Anterior cingulate cortex (tissue), 58 donors: ENCODE results near the gene TMEM135.

Experiments
- DNase-seq, 58 donors: peaks; one replicate each; lab custom pipeline; 2025; lab: John Stamatoyannopoulos, UW

TMEM135 gene

DNA sequence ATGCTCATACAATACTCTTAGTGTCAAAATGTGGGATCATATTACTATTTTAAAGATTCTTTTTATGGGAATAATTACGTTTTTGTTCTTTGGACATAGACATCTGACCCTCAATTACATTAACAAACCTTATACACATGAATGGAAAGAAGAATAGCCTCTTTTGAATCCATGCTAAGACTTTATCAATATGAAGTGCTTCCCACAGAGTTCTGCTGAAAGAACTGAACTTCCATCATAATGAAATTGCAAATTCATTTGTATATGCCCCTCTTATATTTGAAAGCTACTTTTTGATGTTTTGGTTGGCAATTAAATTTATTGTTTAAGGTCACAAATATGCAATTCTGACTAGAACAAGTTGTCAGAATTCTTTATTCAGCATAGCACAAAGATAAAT, 254.9 kb downstream of the TMEM135 start:
- DNase-seq: no peak

DNA sequence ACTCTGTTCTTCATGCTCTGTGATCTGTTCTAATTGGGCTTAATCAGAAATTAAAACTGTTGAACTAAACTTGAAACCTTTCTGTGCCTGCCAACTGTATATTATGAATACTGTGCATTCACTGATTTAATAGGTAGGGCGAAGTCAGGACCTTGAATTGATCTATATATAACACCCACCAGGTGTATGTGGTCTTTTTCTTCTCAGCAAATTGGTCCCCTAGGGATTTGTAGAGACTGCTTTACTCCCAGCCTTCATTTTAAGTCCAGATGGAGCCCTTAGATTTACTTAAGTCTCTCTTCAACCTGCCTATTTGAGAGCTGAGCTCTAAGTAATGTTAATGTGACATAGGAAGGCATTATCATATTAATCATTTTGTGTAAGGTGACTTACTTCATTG, 257.5 kb downstream of the TMEM135 start:
- DNase-seq: no peak

DNA sequence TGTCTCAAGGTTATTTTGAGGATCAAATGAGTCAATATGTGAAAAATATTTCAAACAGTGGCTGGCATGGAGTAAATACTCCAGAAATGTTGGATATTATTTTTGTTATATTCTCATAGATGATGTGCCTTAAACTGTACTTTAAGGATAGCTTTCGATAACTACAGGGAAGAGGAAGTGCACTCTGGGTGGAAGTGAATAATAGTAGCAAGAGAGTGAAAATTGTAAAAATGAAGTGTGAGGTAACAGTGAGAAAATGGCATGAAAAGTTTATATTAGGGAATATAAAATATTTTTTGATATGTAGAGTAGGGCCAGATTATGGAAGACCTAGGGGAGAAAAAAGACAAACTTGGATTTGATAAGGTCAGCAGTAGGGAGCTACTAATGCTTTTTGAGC, 258.9 kb downstream of the TMEM135 start:
- no peak for DNase-seq

DNA sequence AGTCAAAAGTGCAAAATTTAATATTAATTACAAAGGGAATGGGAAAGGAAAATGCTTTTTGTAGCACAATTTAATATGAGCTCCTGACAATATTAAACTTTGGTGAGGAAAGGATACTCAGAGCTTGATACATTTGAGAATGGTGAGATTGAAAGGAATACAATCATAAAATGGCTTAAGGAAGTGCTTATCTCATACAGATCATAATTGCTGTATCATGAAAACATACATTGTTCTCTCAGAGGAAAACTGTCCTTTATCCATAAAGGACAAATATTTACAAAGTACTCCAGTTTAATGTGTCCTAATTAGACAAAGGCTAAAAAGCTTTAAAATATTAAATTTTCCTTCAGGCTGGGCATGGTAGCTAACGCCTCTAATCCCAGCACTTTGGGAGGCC, 260.4 kb downstream of the TMEM135 start:
- no peak for DNase-seq

DNA sequence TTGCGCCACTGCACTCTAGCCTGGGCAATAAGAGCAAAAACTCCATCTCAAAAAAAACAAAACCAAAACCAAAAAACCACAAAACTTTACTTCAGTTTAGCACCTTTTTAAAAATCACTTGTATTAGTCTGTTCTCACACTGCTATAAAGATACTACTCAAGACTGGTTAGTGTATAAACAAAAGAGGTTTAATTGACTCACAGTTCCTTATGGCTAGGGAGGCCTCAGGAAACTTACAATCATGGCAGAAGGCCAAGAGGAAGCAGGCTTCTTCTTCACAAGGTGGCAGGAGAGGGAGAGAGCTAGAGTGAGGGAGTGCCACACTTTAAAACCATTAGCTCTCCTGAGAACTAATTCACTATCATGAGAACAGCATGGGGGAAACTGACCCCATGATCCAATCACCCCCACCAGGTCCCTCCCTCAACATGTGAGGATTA, 261.3 kb downstream of the TMEM135 start:
- DNase-seq: no peak

DNA sequence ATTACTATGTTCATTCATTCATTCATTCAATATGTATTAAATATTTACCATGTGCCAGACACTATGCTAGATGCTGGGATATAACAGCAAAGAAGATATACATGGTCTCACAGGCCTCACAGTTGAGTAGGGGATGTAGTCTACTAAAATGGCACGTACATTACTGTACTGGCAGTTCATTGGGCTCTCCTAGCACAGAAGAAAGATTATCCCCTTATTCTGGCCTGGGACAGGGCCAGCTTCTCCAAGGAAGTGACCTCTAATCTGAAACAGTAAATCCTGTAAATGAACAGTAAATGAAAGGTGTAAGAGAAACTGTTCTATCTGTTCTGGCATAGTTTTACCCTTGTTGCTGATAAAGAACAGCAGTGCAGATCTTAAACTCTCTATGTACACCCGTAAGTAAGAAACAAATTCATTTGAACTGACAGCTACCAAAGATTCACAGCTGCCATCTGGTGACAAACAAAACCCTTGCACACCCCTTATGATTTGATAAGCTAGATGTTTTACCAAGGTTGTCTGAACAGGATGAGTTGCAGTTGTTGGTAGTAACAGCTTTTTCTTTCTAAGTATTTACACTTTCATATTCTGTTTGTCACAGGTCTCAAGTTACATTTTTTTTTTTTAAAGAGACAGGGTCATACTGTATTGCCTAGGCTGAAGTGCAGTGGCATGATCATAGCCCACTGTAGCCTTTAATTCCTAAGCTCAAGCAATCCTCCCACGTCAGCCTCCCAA, 263.1 kb downstream of the TMEM135 start:
- DNase-seq: no peak

DNA sequence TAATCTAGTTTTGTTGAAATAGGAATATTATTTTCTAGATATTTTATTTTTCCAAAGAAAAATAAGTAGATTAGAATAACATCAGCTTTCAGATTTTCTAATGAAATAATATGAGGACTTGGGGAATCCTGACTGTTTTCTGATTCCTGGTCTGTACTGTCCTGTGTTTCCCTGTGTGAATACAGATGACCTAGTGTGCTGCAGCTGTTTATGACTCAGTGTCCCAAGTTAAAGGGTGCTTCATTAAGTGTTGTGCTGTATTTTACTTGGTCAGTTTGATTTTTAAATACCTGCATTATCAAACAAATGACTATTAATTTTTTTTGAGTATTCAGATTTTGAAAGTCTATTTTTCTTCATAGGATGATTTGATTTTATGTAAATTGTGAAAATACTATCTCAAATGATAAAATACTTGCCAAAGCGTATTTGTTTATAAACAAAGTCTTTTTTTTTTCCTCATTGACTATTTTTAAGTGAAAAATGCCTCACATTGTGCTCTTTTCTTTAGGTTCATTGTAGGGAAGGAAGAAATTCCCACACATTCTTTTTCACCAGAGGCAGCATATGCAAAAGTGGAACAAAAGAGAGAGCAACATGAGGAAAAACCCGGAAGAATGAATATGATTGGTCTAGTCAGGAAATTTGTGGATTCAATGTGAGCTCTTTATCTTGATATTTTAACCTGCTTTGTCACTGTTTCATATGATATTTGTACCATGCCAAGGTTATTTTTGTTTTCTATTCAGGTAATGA, 264.2 kb downstream of the TMEM135 start:
- DNase-seq: no peak

DNA sequence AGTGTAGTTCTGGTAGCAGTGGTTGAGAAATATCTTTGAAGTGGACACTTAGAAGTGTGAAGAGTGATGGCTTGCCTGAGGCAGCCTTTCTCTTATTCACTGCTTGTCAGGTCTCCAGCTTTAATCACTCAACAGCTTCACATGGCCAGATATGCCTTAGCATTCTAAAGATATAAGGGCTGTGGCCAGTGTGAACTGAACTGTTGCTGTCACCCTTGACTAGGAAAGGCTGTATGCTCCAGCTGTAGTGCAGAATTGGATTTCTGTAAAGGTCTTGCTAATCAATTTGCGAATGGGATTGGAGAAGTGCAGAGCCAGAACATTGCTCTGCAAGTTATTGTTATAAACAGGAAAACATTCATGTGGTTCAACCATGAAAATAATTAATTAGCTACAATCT, 266.7 kb downstream of the TMEM135 start:
- DNase-seq: no peak

DNA sequence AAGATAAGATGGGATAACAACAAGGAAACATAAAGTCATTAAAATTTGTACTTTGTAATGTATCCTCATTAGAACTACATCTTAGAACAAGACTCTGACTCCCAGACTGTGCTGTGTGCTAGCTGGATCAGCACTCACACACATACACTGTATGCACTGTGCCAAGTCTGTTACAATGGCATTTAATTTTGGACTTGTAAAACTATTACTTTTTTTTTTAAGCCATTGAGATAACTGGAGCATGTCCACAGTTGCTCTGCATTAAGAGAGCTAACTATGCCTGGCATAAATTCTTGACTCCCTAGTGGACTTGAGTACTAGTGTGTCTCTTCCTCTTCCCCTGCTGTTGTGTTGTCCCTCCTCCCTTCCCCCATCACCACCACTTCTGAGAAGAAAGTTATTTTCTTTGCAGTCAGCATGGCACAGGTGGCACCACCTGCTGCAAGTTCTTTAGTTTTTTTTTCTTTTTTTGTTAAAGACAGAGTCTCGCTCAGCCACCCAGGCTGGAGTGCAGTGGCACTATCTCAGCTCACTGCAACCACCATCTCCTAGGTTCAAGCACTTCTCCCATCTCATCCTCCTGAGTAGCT, 268.6 kb downstream of the TMEM135 start:
- no peak for DNase-seq

DNA sequence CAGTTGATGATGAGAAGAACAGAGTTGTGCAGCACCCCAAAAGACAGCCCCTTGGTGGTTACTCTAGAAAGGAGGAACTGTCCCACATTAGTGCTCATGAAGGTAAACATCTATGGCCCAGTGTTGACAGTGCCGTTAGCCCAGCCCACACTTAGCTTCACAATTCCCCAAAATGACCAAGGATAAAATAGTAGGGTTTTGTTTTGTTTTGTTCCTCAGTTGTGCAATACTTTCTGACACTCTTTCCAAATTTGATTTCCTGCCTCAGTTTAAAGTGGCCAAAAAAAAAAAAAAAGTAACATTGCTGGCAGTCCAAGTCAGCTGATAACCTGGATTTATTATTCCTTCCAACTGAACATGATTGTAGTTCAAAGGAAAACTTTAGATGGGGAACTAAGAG, 269.4 kb downstream of the TMEM135 start:
- no peak for DNase-seq

DNA sequence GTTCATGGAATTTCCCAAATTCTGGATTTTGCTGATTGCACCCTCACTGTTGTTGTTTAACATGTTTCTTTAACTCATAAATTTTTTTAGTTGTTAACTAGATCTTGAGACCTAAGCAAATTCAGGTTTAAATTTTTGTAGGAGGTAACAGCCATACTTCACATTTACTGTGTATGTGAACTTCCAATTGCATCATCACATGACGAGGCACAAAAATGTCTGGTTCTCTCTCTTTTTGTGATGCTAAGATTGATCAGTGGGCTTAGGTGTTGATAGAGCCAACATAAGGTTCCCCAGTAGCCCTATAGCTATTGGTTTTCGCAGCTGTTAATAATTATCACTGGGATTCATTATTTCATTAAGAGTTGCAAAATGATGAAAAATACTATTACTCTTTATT, 277.5 kb downstream of the TMEM135 start:
- no peak for DNase-seq

DNA sequence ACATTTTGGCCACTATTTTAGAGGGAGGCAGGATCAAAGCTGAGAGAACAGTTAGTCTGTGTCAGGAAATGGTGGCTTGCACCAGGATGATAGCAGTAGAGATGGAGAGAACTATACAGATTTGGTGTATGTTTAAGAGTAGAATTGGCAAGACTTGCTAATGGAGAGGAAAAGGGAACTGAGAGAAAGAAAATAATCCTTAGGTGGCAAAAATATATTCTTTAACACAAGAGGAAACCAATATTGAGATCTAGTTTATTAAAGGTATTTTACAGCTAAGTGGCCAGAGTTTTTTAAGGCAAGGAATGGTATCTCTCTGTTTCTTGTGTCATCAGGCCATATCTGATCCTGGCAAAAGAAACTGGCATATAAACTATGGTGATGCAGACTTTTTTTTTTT, 278.8 kb downstream of the TMEM135 start:
- DNase-seq: no peak

DNA sequence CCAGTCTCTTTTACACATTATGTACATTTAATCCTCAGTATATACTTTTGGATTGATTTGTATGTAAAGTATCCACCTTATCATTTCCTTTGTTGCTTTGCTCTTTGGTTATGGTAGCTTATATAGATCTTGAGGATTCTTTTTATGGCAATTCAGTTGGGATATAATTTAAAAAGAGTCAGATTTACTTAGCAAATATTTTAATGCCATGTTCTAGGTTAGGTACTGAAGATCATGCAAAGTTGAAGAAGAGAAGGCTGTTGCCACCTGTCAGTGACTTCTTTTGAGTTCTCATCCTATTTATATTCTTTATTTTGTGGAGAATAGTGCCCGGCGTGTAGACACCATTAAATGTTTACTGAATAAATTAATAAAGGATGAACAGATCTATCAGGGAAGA, 279.7 kb downstream of the TMEM135 start:
- DNase-seq: no peak

DNA sequence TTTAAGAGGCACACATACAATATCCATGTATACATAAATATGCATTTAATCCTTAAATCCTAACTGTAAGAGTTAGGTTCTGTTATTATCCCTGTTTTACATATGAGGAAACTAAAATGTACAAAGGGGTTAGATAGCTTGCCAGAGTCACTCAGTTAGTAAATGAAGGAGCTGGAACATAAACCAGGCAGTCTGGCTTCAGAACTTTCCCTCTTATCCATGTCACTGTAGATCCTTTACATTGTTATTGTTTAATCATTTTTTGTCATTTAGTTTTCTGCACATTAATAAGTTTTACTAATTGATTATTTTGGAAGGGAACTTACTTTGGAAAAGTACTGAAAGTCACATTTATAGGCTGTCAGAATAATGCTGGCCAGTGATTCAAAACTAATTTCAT, 282.4 kb downstream of the TMEM135 start:
- no peak for DNase-seq

DNA sequence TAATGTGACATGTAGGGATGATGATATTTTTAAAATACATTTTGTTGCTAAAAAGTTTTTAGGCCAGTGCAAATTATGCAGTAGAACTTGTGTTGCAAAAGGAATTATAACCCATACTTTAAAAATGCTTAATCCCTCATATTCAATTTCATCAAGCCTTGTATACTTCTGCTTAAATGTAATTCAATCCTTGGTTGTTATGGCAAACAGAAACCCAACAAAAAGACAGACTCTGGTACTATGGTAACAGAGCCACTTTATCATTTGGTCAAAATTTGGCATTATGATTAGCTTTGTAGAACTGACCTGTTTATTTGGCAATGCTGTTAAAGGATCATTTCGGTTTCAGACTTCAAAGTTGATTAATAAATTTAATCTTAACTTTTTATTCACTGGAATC, 284.8 kb downstream of the TMEM135 start:
- DNase-seq: no peak

DNA sequence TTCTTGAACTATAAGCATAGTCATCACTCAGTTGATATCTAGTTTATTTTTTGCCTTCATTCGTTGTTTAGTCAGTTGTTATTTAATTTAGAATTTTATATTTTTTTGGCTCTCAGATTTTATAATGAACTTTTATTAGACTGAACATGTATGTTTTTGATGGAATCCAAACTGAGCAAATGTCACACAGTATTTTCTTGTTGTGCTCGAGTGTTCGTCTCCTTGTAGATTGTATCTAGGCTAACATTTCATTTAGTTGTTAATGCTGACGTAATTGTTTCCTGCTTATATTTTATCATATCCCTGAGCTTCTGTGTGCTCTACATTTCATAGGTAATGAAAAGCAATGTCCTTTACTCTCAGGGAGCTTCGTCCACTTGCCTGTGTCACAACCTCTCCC, 286.2 kb downstream of the TMEM135 start:
- no peak for DNase-seq

DNA sequence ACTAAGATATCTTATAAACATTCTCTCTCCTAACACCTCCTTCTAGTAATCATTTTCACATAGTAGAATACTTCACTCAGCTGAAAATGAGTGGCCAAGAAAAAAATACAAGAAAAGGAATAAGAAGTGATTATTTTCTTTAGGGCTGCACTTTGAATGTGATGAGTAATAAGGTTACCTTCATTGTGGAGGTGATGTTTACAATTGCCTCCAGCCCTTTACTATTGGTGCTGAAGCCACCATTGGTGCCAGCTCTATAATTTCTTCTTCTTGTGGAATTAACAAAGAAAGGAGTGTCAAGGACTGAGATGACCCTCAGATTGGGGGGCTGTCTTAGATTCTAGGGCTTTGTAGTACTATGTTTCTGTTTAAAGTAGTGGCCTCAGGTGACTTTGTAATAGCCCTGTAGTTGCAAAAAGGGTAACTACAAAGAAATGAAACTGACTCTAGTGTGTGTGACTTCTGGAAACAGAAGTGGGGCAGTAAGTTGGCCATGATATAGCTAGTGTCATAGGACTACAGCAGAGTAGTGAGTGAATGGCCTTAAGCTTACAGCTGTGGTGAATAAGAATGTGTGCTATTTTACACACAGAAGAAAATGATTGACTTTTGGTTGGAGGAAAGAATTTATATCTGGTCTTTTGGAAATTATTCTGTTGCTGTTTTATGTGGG, 287.2 kb downstream of the TMEM135 start:
- no peak for DNase-seq

DNA sequence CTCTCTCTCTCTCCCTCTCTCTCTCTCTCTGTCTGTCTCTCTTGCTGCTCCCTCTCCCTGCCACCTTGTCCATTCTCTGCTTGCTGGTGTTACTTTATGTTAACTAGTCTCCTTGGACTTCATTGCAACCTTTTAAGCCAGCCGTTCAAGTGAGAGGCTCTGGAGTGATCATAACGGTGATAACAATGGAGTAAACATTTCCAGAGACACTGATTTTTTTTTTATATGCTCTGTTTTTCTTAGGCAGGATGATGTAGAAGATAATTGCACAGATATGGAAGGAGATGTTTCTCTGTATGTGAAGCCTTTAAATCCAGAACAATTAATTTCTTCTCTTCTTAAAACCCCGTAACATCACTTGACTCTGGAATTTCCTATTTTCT, 287.7 kb downstream of the TMEM135 start:
- DNase-seq: no peak

DNA sequence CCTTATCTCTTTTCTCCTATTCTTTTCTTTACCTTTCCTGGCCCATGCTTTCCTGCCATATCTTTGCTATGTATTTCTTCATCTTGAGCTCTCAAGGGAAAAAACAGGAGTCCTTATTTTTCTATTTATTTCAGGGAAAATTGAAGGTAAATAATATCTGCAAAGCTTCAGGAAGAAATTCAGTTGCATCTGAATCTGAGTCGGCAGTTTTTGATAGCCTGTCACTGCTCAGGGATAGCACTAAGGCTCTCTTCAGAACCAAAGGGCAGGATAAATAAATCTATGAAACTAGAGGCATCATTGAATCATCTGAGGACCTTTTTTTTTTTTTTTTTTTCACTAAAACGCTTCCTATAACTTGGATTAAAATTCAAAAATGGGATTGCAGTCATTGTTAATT, 288.9 kb downstream of the TMEM135 start:
- no peak for DNase-seq

DNA sequence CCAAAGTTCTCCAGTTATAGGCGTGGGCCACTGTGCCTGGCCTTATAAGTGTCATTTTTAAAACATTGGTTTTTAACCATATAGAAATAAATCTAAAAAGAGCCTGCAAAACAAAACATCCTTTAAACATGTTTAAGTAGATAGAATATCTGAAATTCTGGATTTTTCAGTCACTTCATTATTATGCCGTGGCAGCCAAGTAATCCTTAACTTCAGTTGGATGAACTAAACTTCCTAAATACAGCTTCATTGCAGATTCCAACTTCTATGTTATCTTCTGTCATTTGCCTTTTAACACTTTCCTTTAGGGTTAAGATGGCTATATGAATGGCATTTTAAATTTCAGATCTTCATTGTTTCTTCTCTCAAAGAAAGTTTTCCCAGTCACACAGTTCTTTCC, 291.4 kb downstream of the TMEM135 start:
- no peak for DNase-seq

DNA sequence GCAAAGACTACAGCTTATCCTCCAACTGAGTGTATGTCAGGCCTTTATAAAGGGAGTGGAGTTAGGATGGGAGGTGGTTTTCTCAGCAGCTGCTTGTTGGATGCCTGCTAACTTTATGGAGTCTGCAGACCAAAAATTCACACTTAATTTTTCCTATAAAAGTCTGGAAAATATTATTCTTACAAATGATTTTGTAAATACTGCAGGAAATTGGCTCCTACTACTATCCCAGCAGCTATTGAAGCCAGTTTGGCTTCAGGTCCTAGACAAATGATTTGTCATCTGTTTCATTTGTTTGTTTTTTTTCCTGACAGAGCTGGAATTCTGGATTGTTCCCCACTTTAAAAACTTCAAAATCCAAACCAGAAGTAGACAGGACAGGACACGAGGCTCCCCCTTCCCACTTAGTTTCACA, 292.5 kb downstream of the TMEM135 start:
- no peak for DNase-seq
